Fibroblast of mammary gland (primary cell): ENCODE data around the gene TRIM21.
A peak's percentile ranks its signal among the peaks of the same experiment; 100 is the strongest.
"Not testable (repeated sequence)": the region's sequence is repeated elsewhere in the genome, so short reads cannot be mapped to it uniquely, and the experiment has no call there.

Experiments used
- DNase-seq: peaks from one replicate; pipeline ENCODE4 v3.0.0-alpha.2; 2010; ENCODE audit warnings: low read depth
- H3K4me3 ChIP-seq: 2 replicates; pipeline ENCODE4 v1.5.1; 2011; ENCODE audit warnings: low read depth, mild to moderate bottlenecking, low read length, moderate library complexity; ENCODE audit not compliant: control insufficient read depth
- TF ChIP-seq, protein P1 (sequence below): conservative IDR thresholded peaks from 2 replicates; pipeline ENCODE4 v1.5.1; 2011; ENCODE audit warnings: low read depth, low read length, inconsistent platforms; ENCODE audit not compliant: control insufficient read depth, insufficient read depth

The TRIM21 gene

DNA sequence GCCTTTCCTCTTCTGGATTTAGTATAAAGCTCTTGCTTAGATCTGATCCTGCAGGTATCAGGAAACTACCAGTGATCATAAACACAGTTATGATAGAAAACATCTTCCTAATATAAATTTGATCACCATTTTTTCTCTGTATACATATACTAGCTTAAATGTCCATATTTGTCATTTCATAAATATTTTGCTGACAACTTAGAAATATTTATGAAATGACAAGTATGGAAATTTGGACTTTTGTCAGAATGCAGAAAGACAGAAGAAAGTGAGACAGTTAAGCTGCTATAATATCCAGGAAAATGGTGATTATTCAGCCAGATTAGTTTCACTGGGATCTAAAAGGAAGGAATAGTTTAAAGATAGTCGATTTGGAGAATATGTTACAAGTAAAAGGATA lies 22.8 kb upstream of the TRIM21 start:
- DNase-seq: no peak
- no peak overlapping the region for H3K4me3 ChIP-seq
- TF ChIP-seq, protein P1, sequence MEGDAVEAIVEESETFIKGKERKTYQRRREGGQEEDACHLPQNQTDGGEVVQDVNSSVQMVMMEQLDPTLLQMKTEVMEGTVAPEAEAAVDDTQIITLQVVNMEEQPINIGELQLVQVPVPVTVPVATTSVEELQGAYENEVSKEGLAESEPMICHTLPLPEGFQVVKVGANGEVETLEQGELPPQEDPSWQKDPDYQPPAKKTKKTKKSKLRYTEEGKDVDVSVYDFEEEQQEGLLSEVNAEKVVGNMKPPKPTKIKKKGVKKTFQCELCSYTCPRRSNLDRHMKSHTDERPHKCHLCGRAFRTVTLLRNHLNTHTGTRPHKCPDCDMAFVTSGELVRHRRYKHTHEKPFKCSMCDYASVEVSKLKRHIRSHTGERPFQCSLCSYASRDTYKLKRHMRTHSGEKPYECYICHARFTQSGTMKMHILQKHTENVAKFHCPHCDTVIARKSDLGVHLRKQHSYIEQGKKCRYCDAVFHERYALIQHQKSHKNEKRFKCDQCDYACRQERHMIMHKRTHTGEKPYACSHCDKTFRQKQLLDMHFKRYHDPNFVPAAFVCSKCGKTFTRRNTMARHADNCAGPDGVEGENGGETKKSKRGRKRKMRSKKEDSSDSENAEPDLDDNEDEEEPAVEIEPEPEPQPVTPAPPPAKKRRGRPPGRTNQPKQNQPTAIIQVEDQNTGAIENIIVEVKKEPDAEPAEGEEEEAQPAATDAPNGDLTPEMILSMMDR: no peak

DNA sequence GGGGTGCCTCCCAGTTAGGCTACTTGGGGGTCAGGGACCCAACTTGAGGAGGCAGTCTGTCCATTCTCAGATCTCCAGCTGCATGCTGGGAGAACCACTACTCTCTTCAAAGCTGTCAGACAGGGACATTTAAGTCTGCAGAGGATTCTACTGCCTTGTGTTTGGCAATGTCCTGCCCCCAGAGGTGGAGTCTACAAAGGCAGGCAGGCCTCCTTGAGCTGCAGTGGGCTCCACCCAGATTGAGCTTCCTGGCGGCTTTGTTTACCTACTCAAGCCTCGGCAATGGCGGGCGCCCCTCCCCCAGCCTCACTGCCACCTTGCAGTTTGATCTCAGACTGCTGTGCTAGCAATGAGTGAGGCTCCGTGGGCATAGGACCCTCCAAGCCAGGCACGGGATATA lies 12.7 kb upstream of the TRIM21 start:
- DNase-seq, H3K4me3 ChIP-seq: not testable (repeated sequence)

DNA sequence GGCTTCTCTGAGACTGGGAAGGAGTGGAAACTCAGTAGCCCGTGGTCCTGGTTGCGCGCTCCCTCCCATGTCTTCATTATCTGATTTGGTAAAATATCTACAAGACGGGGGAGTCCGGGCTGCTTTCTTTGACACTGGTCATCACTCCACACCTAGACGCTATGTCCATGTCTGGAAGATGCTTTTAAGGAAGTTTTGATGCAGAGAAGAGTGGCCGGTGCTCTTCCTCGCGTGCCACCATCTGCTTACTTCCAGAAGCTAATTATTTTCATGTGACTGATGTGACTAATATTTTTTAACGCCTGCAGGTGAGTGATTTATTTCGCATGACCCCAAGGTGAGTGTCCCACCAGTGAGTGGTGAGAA lies 339 bp upstream of the TRIM21 start:
- peak overlapping the region; percentile 97 for H3K4me3 ChIP-seq
- TF ChIP-seq, protein P1: no peak
- DNase-seq: no peak

DNA sequence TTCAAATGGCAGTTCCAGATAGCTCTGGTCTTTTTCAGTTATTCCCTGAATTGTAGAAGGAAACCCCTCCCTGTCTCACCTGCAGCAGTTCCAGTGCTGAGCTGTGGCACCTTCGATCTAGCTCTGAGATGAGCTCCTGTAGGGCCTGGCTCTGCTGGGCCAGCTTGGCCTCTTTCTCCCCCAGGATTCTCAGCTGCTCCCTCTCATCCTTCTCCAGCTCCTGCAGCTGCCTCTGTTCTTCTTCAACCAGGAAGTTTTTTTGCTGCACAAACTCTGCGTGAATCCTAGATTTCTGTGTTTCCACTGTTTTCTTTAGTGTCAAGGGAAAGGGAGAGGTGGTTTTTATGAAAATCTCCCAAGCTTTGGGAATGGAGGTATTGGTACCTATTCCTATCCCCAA lies 5.3 kb downstream of the TRIM21 start:
- TF ChIP-seq, protein P1: no peak
- no peak for DNase-seq
- H3K4me3 ChIP-seq: no peak overlapping the region

DNA sequence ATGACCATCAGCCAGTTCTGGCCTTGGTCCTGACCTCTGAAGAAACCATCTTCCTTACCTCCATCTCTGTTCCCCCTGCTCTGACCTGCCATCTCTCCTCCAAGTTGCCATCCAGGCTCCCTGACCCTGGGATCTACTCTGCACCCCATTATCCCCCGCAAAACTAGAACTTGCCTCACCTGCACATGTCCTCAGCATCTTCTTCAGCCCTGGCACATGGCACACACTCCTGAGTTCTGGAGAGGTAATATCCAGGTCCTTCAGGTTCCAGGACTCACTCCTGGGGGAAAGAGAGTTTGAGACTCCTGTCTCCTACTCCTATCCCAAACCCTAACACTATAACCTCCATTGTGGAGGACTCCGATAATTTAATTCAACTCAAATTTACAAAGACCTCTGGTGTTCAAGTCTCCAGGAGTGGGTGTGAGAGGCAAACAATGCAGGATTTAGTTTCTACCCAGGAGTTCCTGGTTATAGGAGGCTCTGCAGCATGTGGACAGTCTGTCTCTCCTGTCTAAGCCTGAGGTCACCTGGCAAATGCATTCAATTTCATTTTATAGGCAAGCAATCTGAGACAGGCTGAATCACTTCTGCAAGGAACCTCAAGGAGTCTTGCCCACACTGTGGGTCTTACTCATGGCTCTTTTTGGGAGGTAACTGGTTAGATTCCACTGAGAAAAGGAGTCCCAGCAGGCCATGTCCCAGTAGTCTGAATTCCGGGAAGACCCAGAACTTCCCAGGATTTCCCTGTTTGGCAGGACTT lies 7.3 kb downstream of the TRIM21 start:
- TF ChIP-seq, protein P1: no peak
- no peak for DNase-seq
- no peak overlapping the region for H3K4me3 ChIP-seq

DNA sequence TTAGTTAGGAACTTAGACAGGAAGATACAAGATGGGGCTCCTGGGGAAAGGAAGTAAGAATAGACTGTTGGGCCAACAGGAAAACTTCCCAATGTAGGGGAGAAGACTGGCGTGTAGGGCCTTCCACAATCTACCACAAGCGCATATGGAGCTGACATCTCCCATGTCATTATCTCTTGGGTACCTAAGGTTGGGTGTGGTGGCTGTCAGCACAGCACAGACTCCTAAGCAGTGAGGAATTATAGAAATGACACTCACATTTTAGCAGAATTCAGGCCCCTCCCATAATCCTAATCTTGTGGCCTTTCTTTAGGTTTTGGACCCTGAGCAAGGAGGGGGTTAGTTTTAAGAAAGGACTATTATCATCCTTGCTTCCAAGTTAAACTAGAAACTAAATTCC lies 11.6 kb downstream of the TRIM21 start:
- no peak overlapping the region for H3K4me3 ChIP-seq
- TF ChIP-seq, protein P1: no peak

DNA sequence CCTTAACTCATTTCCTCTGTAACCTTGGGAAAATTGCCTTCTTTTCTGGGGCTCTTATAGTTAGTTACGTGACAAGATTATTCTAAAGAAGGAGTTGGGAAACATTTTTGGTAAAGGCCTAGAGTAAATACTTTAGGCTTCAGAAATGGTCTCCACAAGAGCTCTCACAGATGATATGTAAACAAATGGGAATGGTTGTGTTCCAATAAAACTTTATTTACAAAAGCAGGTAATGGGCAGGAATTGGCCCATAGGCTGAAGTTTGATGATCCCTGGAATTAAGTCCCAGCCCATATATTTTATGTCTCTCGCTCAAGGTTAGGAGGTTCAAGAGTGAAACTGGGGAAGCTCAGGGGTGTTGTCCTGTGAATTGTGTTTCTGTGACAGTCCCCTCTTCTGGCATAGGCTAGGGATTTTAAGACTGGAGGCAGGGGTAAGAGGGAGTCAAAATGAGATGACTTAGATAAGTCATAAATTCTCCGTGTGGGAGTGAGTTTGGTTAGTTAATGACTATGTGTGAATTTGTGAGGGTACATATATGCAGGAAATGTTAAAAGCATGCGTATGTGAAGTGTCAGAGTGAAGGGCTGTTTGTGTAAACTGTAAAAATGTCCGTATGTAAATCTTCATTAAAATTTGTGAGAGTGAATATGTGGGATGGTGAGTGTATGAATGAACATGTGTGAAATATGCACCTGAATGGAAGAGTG lies 17.9 kb downstream of the TRIM21 start:
- H3K4me3 ChIP-seq: no peak overlapping the region
- DNase-seq: no peak
- TF ChIP-seq, protein P1: no peak

More for the DNA sequence above, 11.6 kb downstream of the TRIM21 start:
- no peak for DNase-seq
